Lower leg skin (tissue), 4 donors: ENCODE measurements around the gene DNAI7. TPM values are rescaled to one million over a fixed set of nuclear protein-coding genes. Genes with fewer than 3 reads are reported as not detected.

Experiments
- DNase-seq, 2 donors: peaks; one replicate each; pipeline ENCODE4 v3.0.0-alpha.2; 2019; ENCODE audit warnings: low spot score in 2 of 2
- H3K4me3 ChIP-seq: fragments of 200-600 bp; sonication (generic); 2 replicates; pipeline ENCODE4 v1.5.1; 2017; ENCODE audit warnings: mild to moderate bottlenecking, low read depth; ENCODE audit not compliant: poor library complexity, severe bottlenecking
- CTCF ChIP-seq, 3 donors: fragments of 450-650 bp; IDR thresholded peaks; one replicate each; pipeline ENCODE4 v1.5.1; 2016; ENCODE audit warnings: antibody characterized with exemption in 3 of 3, mild to moderate bottlenecking in 3 of 3, moderate library complexity in 2 of 3
- POLR2A ChIP-seq, 2 donors: fragments of 450-650 bp; IDR thresholded peaks; one replicate each; pipeline ENCODE4 v1.6.1; 2016 to 2017; ENCODE audit warnings: antibody characterized with exemption in 2 of 2, mild to moderate bottlenecking in 1 of 2, moderate library complexity in 1 of 2
- WGBS, 2 donors: methylation state at CpG; one replicate each; pipeline ENCODE4 v1.1.5; 2018; 5-methylcytosine and 5-hydroxymethylcytosine counted together
- intact Hi-C: fragments of 100-400 bp; cut with DNase I; formaldehyde crosslinking; loops from one replicate; pipeline ENCODE4 v1.15.0; 2023; ENCODE audit warnings: low total_unique reads
- total RNA-seq, 4 donors: library from RNA; depleted of rRNA; stranded (reverse); fragments of >200 nt; gene quantifications; one replicate each; pipeline ENCODE4 v1.1.0, GENCODE V29; 2016

The DNAI7 gene
- total RNA-seq, 4 donors from 2014 or later = 1.0 to 3.4 (median 2.1) TPM

DNA sequence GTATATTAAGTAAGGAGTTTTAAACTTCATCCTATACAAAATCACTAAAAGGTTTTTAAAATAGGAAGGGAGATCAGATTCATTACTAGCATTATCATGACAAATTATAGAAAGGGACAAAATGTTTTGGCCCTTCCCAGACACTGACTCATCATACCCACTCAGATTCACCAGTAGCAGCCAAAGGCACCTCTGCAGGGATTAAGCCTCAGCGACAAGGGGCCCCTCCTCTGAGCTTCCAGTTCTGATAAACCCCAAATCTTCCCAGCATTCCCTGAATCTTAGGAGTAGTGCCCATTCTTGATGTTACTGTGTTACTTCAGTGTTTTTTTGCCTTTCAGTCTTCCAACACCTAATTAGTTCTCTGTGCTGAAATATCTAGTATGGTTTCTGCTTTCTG, 41.2 kb upstream of the DNAI7 start:
- intact Hi-C loops = loop anchor here (5.0 kb wide), 1 partner anchor 156 kb away; no protein-coding TSS in a partner anchor
- H3K4me3 ChIP-seq = no peak overlapping the region
- TF ChIP-seq POLR2A (IDR thresholded peaks at IDR 0.05) = no peak
- no peak for TF ChIP-seq CTCF (IDR thresholded peaks at IDR 0.05)
- DNase-seq = no peak
- WGBS, 2 donors = 24 to 43% methylated on average over 1 of the region's 1 CpG

DNA sequence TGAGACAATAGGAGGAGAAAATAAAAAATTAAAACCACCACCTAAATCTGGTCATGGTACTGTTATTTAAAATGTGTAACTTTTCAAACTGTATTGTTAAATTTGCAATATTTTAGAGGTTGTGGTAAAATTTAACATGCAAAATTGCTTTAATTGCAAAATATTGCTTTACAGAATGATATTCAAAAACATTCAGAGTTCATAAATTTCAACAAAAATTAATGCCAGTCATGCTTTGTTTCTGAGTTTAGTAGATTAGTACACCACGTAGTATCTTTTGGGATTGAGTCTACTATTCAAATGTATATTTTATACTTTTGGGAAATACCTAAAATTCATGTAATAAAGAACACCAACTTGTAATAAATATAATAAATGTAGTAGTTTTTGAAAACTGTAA, 18.4 kb upstream of the DNAI7 start:
- no peak for DNase-seq
- intact Hi-C loops = no loop called here
- H3K4me3 ChIP-seq = no peak overlapping the region
- TF ChIP-seq CTCF (IDR thresholded peaks at IDR 0.05) (no peak), POLR2A (IDR thresholded peaks at IDR 0.05) (no peak)
- 89 to 98% methylated on average over 1 of the region's 1 CpG for WGBS, 2 donors

- intact Hi-C loops = no loop called here
Measured at GRCh38 chr12:25208554-25208953, 13.6 kb upstream of the DNAI7 start.

GRCh38 chr12:25207846-25208245, 12.9 kb upstream of the DNAI7 start:
- no peak for TF ChIP-seq CTCF (IDR thresholded peaks at IDR 0.05)
- no peak for DNase-seq
- WGBS, 2 donors = 88 to 92% methylated on average over 1 of the region's 1 CpG
- intact Hi-C loops = no loop called here
- no peak overlapping the region for H3K4me3 ChIP-seq

More at GRCh38 chr12:25208554-25208953, 13.6 kb upstream of the DNAI7 start:
- TF ChIP-seq POLR2A (IDR thresholded peaks at IDR 0.05) (no peak), CTCF (IDR thresholded peaks at IDR 0.05) (no peak)
- no peak for DNase-seq
- H3K4me3 ChIP-seq = no peak overlapping the region
- 81 to 88% methylated on average over 1 of the region's 1 CpG for WGBS, 2 donors

GRCh38 chr12:25207411-25207810, 12.5 kb upstream of the DNAI7 start:
- intact Hi-C loops = no loop called here
- DNase-seq = no peak
- 97% methylated on average over 6 of the region's 6 CpGs for WGBS, 2 donors
- no peak for TF ChIP-seq POLR2A (IDR thresholded peaks at IDR 0.05)
- TF ChIP-seq CTCF (IDR thresholded peaks at IDR 0.05) = no peak
- no peak overlapping the region for H3K4me3 ChIP-seq

DNA sequence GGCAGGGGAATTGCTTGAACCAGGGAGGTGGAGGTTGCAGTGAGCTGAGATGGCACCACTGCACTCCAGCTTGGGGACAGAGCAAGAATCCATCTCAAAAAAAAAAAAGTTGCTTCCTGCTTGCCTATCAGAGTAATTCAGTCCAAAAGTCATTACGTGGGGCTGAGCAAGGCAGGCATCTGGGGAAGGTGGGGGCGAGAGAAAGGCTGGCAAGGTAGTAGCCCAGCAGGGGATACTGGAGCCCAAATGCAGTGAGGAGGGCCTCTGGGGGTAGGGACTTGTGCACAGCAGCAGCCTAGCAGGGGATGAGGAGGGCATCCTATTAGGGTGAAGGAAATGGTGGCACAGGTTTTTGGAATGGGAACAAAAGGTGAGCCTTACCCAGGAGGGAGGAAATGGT, 7.2 kb upstream of the DNAI7 start:
- TF ChIP-seq POLR2A (IDR thresholded peaks at IDR 0.05) (no peak), CTCF (IDR thresholded peaks at IDR 0.05) (no peak)
- no peak for DNase-seq
- H3K4me3 ChIP-seq = no peak overlapping the region
- WGBS, 2 donors = 92 to 93% methylated on average over 2 of the region's 2 CpGs
- intact Hi-C loops = no loop called here
